ENCODE results near the gene RSBN1.

The RSBN1 gene

DNA sequence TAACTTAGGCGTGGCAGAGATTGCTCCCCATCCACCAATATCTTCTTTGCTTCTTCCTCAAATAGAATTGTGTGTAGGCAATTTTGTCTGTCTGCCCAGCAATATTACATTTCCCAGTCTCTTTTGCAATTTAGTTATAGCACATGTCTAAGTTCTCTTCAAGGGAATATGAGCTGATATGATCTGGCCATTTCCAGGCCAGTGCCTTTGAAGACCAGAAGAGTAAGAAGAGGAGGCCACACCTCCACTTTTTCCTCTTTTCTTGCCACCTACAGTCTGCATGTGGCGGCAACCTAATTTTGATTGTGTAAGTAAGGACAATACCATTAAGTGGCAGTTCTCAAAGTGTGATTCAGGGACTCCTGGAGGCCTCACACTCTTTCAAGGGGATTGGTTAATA is 6.3 kb upstream of the RSBN1 start:
- Histone ChIP-seq H3K4me3 (ENCODE audit: insufficient read depth, low read length, poor library complexity, severe bottlenecking) (no peak overlapping the region), H3K9me3 (ENCODE audit: insufficient read depth, low read length) (no peaks in the 10 kb centered on the region), H3K9ac (ENCODE audit: low read length) (no peak overlapping the region), H3K79me2 (ENCODE audit: insufficient read depth, low read length) (no peaks in the 10 kb centered on the region), H3K9me2 (replicated peaks; ENCODE audit: insufficient read depth, low read length) (no peaks in the 10 kb centered on the region), H3K27me3 (ENCODE audit: low read length) (no peaks in the 10 kb centered on the region), H3K4me2 (ENCODE audit: low read depth, low read length, poor library complexity, severe bottlenecking) (no peak overlapping the region), H3F3A (ENCODE audit: insufficient read depth) (peaks cover 21% of the 10 kb centered on the region), H3K27ac (ENCODE audit: low read depth, low read length) (no peak overlapping the region), H2AFZ (ENCODE audit: low read depth, low read length, severe bottlenecking) (no peak overlapping the region), H3K36me3 (ENCODE audit: low read length) (peaks cover 20% of the 10 kb centered on the region; the same call in 1 of the 2 replicates), H4K20me1 (ENCODE audit: low read depth, low read length) (no peaks in the 10 kb centered on the region)
- TF ChIP-seq CTCF (IDR thresholded peaks at IDR 0.05; ENCODE audit: insufficient read depth, low read length, poor library complexity, severe bottlenecking) (no peak), EZH2phosphoT487 (conservative IDR thresholded peaks at IDR 0.05; ENCODE audit: low read length) (no peak)

DNA sequence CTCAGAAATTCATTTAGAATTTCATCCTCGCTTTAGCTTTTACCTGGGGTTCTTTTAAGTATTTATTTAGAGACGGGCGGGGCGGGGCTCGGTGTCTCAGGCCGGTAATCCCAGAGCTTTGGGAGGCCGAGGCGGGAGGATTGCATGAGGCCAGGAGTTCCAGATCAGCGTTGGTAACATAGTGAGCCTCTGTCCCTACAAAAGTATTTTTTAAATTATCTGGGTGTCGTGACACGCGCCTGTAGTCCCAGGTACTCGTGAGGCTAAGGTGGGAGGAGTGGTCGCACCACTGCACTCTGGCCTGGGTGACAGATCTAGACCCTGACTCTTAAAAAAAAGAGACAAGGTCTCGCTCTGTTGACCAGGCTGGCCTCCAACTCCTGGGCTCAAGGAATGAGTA is 942 bp upstream of the RSBN1 start:
- Histone ChIP-seq H3K4me3 (ENCODE audit: insufficient read depth, low read length, poor library complexity, severe bottlenecking) (peak overlapping the region; percentile 55), H3K9ac (ENCODE audit: low read length) (peak overlapping the region; percentile 76), H3K27ac (ENCODE audit: low read depth, low read length) (peak overlapping the region; percentile 96), H3K9me2 (replicated peaks; ENCODE audit: insufficient read depth, low read length) (no peaks in the 10 kb centered on the region), H3K27me3 (ENCODE audit: low read length) (no peaks in the 10 kb centered on the region), H2AFZ (ENCODE audit: low read depth, low read length, severe bottlenecking) (peak overlapping the region; percentile 69), H3K79me2 (ENCODE audit: insufficient read depth, low read length) (peaks cover 36% of the 10 kb centered on the region), H3K9me3 (ENCODE audit: insufficient read depth, low read length) (no peaks in the 10 kb centered on the region), H3F3A (ENCODE audit: insufficient read depth) (peaks cover 29% of the 10 kb centered on the region), H4K20me1 (ENCODE audit: low read depth, low read length) (no peaks in the 10 kb centered on the region), H3K36me3 (ENCODE audit: low read length) (peaks cover 10% of the 10 kb centered on the region; the same call in 1 of the 2 replicates), H3K4me2 (ENCODE audit: low read depth, low read length, poor library complexity, severe bottlenecking) (peak overlapping the region; percentile 97)
- no peak for TF ChIP-seq EZH2phosphoT487 (conservative IDR thresholded peaks at IDR 0.05; ENCODE audit: low read length)
- no peak for TF ChIP-seq CTCF (IDR thresholded peaks at IDR 0.05; ENCODE audit: insufficient read depth, low read length, poor library complexity, severe bottlenecking)

DNA sequence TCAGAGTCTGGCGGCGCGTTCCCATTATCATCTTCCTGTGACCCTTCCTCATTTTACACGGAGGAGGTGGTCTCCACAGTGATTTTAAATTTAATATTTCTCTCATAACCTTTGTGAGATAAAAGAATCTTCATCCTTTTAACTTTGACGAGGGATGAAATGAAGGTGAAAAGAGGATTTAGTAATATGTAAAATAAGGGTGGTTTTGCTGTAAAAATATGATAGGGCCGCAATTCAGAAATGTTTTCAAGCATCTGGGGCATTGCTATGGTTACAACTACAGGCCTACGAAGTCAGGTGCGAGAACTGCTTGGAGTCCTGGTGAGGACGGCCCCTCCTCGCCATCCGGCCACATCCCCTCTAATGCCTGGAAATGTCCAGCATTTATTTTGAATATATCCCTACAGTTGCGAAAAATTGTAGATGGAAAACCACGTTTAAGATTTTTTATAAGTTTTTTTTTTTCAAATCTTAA is 422 bp upstream of the RSBN1 start:
- Histone ChIP-seq H3K9me3 (ENCODE audit: insufficient read depth, low read length) (no peaks in the 10 kb centered on the region), H3K79me2 (ENCODE audit: insufficient read depth, low read length) (peaks cover 41% of the 10 kb centered on the region), H3K4me3 (ENCODE audit: insufficient read depth, low read length, poor library complexity, severe bottlenecking) (peak overlapping the region; percentile 55), H3F3A (ENCODE audit: insufficient read depth) (peaks cover 29% of the 10 kb centered on the region), H3K27ac (ENCODE audit: low read depth, low read length) (peak overlapping the region; percentile 96), H3K4me2 (ENCODE audit: low read depth, low read length, poor library complexity, severe bottlenecking) (peak overlapping the region; percentile 97), H3K27me3 (ENCODE audit: low read length) (no peaks in the 10 kb centered on the region), H3K9me2 (replicated peaks; ENCODE audit: insufficient read depth, low read length) (no peaks in the 10 kb centered on the region), H3K9ac (ENCODE audit: low read length) (peak overlapping the region; percentile 76), H3K36me3 (ENCODE audit: low read length) (peaks cover 10% of the 10 kb centered on the region; the same call in 1 of the 2 replicates), H2AFZ (ENCODE audit: low read depth, low read length, severe bottlenecking) (peak overlapping the region; percentile 69), H4K20me1 (ENCODE audit: low read depth, low read length) (no peaks in the 10 kb centered on the region)
- TF ChIP-seq CTCF (IDR thresholded peaks at IDR 0.05; ENCODE audit: insufficient read depth, low read length, poor library complexity, severe bottlenecking) (no peak), EZH2phosphoT487 (conservative IDR thresholded peaks at IDR 0.05; ENCODE audit: low read length) (no peak)
